AG09319 (cell line): ENCODE results near the gene KAZALD1.

ENCODE experiments used
- DNase-seq: peaks from one replicate; pipeline ENCODE4 v3.0.0-alpha.2; 2010; ENCODE audit warnings: low read depth; ENCODE audit errors: extremely low read depth
- CTCF ChIP-seq: IDR thresholded peaks from 2 replicates; pipeline ENCODE4 v1.5.1; 2011; ENCODE audit warnings: low read depth, mild to moderate bottlenecking, inconsistent platforms, low read length, moderate library complexity

KAZALD1 gene

GRCh38 chr10:101061624-101062231 lies at the start of gene KAZALD1:
TSS of gene KAZALD1 (plus strand) at chr10:101061989. CDS start at chr10:101062593, 604 bp downstream.
- TF ChIP-seq CTCF, result no peak
- DNase-seq, result peak; percentile 73

- DNase-seq, result peak; percentile 76
- peak; percentile 77 for TF ChIP-seq CTCF
Observed at GRCh38 chr10:101012525-101013364, 49.0 kb upstream of the KAZALD1 start.

- no peak for DNase-seq
- no peak for TF ChIP-seq CTCF
Observed at GRCh38 chr10:101013365-101013825, 48.4 kb upstream of the KAZALD1 start.

GRCh38 chr10:101014230-101014884 lies 47.4 kb upstream of the KAZALD1 start:
- TF ChIP-seq CTCF, result peak; percentile 97
- DNase-seq, result no peak

GRCh38 chr10:101014966-101015581 lies 46.7 kb upstream of the KAZALD1 start:
- peak; percentile 44 for DNase-seq
- no peak for TF ChIP-seq CTCF

DNA sequence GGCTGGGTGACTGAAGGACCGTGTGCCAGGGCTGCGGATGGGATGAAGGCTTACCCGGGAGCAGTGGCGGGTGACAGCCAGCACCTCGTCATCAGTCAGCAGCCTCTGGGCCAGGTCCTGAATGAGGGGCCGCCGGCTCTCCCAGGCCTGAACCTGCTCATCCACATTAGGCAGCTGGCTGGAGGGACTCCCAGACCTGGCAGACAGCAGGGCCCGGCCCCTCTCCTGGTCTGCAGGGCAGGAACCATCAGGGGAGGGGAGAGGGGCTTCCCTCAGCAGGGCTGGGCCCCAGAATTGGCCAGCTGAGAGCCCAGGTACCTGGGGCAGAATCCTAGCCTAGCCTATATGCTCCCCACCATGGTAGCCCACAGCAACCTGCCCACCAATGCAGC lies 46.2 kb upstream of the KAZALD1 start:
- TF ChIP-seq CTCF, result no peak
- DNase-seq, result no peak
